GM18951 (cell line): ENCODE measurements around the gene ZBTB47.

Experiments
- POLR2A ChIP-seq: IDR thresholded peaks from 4 replicates; pipeline ENCODE4 v1.6.1; 2011; ENCODE audit warnings: mild to moderate bottlenecking; ENCODE audit not compliant: insufficient read length, insufficient read depth; ENCODE audit errors: extremely low read depth
- in situ Hi-C: fragments of 300-500 bp; cut with MboI; formaldehyde crosslinking; loops from one replicate; pipeline ENCODE4 v1.12.0; 2022; ENCODE audit warnings: low sequenced_read_pairs, mixed read lengths, inconsistent platforms; ENCODE audit not compliant: unreplicated experiment

The ZBTB47 gene

GRCh38 chr3:42656680-42657610 is 3.4 kb downstream of the ZBTB47 start:
- in situ Hi-C loops: no loop called here
- no peak for TF ChIP-seq POLR2A

- no peak for TF ChIP-seq POLR2A
- in situ Hi-C loops: no loop called here
These were observed 4.2 kb downstream of the ZBTB47 start for GRCh38 chr3:42657675-42658074.

DNA sequence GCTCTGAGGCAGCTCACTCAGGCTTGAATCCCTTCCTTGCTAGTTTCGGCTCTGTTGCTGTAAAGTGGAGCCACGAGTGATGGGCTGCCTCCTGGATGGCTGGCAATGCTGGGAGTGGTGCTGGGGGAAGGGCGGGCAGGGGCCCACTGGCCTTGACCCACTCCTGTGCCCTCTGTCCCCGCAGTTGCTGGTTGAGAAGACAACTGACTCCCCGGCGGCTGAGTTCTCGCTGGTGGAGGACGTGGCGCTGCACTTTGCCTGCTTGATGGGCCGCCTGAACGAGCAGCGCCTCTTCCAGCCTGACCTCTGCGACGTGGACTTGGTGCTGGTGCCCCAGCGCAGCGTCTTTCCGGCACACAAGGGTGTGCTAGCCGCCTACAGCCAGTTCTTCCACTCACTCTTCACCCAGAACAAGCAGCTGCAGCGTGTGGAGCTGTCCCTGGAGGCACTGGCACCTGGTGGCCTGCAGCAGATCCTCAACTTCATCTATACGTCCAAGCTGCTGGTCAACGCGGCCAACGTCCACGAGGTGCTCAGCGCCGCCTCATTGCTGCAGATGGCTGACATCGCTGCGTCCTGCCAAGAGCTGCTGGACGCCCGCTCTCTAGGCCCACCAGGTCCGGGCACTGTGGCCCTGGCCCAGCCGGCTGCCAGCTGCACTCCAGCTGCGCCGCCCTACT is 4.7 kb downstream of the ZBTB47 start:
- in situ Hi-C loops: no loop called here

DNA sequence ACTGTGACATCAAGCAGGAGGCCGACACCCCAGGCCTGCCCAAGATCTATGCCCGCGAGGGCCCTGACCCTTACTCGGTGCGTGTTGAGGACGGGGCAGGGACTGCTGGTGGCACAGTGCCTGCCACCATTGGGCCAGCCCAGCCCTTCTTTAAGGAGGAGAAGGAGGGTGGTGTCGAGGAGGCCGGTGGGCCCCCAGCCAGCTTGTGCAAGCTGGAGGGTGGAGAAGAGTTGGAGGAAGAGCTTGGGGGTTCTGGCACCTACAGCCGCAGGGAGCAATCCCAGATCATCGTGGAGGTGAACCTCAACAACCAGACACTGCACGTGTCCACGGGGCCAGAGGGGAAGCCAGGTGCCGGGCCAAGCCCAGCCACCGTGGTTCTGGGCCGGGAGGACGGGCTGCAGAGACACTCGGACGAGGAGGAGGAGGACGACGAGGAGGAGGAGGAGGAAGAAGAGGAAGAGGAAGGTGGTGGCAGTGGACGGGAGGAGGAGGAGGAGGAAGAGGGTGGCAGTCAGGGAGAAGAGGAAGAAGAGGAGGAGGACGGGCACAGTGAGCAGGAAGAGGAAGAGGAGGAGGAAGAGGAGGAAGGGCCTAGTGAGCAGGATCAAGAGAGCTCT is 5.4 kb downstream of the ZBTB47 start:
- in situ Hi-C loops: no loop called here
- no peak for TF ChIP-seq POLR2A

More for the DNA sequence above, 4.7 kb downstream of the ZBTB47 start:
- no peak for TF ChIP-seq POLR2A

DNA sequence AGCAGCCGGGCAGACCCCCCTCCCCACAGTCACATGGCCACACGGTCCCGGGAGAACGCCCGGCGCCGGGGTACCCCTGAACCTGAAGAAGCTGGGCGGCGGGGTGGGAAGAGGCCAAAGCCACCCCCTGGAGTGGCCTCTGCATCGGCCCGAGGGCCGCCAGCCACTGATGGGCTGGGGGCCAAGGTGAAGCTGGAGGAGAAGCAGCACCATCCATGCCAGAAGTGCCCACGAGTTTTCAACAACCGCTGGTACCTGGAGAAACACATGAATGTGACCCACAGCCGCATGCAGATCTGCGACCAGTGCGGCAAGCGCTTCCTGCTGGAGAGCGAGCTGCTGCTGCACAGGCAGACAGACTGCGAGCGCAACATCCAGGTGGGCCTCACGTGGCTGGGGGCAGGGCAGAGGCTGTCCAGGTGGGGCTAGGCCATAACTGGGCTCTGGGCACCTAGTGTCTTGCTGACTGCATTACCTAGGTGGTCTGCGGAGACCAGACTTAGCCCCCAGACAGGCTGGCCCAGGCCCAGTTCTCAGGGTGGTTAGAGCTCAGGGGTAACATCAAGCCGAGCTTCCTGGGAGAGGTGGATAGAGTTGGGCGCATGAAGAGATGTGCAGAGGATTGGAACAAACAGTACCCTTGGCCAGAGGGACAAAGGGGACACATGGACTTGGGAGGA is 6.1 kb downstream of the ZBTB47 start:
- in situ Hi-C loops: no loop called here
- no peak for TF ChIP-seq POLR2A

- in situ Hi-C loops: no loop called here
- TF ChIP-seq POLR2A: no peak
These were observed 6.7 kb downstream of the ZBTB47 start for GRCh38 chr3:42660131-42660715.

DNA sequence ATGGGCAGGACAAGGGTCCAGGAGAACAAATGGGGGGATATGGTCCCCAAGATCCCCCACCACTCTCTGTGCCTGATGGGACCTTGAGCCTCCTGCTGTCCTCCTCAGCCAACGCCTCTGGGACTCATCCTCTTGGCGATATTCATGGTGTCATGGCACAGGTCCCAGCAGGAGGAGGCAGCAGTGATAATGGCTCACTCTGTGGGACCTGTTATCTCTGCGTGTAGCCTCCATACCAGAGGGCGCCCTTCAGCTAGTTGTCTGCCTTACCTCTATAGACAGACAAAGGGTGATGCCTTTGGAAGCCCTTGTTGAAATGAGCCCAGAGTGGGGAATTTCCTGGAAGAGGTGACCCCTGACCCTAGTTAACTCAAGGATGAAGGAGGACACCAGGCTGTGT is 7.4 kb downstream of the ZBTB47 start:
- in situ Hi-C loops: no loop called here
- TF ChIP-seq POLR2A: no peak

GRCh38 chr3:42661593-42662022 is 8.1 kb downstream of the ZBTB47 start:
- no peak for TF ChIP-seq POLR2A
- in situ Hi-C loops: no loop called here

GRCh38 chr3:42662037-42662812 is 8.7 kb downstream of the ZBTB47 start:
- in situ Hi-C loops: no loop called here

GRCh38 chr3:42662813-42663535 is 9.5 kb downstream of the ZBTB47 start:
- in situ Hi-C loops: no loop called here
- no peak for TF ChIP-seq POLR2A

More at GRCh38 chr3:42662037-42662812, 8.7 kb downstream of the ZBTB47 start:
- TF ChIP-seq POLR2A: no peak
